ENCODE measurements around the gene ATP7A. TPM values are rescaled to one million over a fixed set of nuclear protein-coding genes. Genes with fewer than 3 reads are reported as not detected.

The ATP7A gene
- total and polyA plus RNA-seq, 9 of the 15 experiments (the other 6 are each of a cell fraction or from before 2014, with no cell fraction given): 7.8 to 22.7 (median 11.6) TPM

GRCh38 chrX:78024349-78025059 lies 114.0 kb downstream of the ATP7A start (continued):
- TF ChIP-seq NR2C2 (CRISPR knock-in tag; IDR thresholded peaks at IDR 0.05) (no peak), NR2C2 (tag; IDR thresholded peaks at IDR 0.05) (no peak), SRSF3 (IDR thresholded peaks at IDR 0.05; ENCODE audit: insufficient read depth, low read length) (no peak), NR2C1 (IDR thresholded peaks at IDR 0.05) (no peak), NR2C1 (tag; IDR thresholded peaks at IDR 0.05) (no peak), ZNF766 (CRISPR knock-in tag; conservative IDR thresholded peaks at IDR 0.05) (no peak), DEAF1 (CRISPR knock-in tag; IDR thresholded peaks at IDR 0.05) (0 out of 2 replicates have a peak, but pooled peaks have one; percentile 8), NBN (IDR thresholded peaks at IDR 0.05; ENCODE audit: low read depth) (no peak), USF2 (CRISPR knock-in tag; IDR thresholded peaks at IDR 0.05) (peak; percentile 85), CREB5 (CRISPR knock-in tag; IDR thresholded peaks at IDR 0.05) (no peak), ZNF79 (CRISPR knock-in tag; IDR thresholded peaks at IDR 0.05; ENCODE audit: low read depth) (no peak), NFRKB (IDR thresholded peaks at IDR 0.05; ENCODE audit: low read depth) (no peak), RAD51 (IDR thresholded peaks at IDR 0.05; ENCODE audit: borderline replicate concordance, low read depth) (peak; percentile 79; the same call in 1 of the 2 replicates), E2F5 (CRISPR knock-in tag; IDR thresholded peaks at IDR 0.05) (no peak), CUX1 (CRISPR knock-in tag; IDR thresholded peaks at IDR 0.05) (no peak), MTA2 (IDR thresholded peaks at IDR 0.05; ENCODE audit: low read depth) (no peak)

All from K562 (cell line).